Fibroblast of lung (primary cell): Measurements from ENCODE around the gene SEC24D.

Experiments
- EZH2 ChIP-seq: IDR thresholded peaks from 2 replicates; pipeline ENCODE4 v1.5.1; 2012; ENCODE audit warnings: low read length, control low read depth, mild to moderate bottlenecking; ENCODE audit errors: missing control alignments
- TF ChIP-seq, protein P1 (sequence below), 2 donors: IDR thresholded peaks in 1 of 2; conservative IDR thresholded peaks in 1 of 2; 1 replicate in 1 of 2; 2 replicates in 1 of 2; pipeline ENCODE4 v1.5.1; 2011 to 2012; ENCODE audit warnings: low read length in 2 of 2, control low read depth in 1 of 2, inconsistent platforms in 1 of 2, low read depth in 1 of 2, mild to moderate bottlenecking in 1 of 2

DNA sequence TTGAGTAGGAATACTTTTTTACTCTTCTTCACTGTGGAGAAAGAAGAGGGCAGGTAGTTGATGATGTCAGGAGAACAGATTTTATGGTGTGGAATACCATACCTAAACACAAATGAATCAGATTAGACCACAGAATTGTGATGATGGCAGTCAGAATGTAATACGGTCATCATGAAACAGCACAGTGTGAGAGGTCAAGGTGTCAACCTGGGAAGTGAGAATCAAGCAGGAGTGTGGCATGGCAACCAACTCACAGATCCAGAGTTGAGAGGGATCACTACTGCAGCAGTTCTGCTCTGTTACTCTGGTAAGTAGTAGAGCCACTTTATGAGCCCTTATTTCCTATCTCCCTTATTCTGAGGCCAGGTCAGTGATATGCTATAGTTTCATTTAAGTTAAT, 123.1 kb downstream of the SEC24D start:
- TF ChIP-seq, protein P1, sequence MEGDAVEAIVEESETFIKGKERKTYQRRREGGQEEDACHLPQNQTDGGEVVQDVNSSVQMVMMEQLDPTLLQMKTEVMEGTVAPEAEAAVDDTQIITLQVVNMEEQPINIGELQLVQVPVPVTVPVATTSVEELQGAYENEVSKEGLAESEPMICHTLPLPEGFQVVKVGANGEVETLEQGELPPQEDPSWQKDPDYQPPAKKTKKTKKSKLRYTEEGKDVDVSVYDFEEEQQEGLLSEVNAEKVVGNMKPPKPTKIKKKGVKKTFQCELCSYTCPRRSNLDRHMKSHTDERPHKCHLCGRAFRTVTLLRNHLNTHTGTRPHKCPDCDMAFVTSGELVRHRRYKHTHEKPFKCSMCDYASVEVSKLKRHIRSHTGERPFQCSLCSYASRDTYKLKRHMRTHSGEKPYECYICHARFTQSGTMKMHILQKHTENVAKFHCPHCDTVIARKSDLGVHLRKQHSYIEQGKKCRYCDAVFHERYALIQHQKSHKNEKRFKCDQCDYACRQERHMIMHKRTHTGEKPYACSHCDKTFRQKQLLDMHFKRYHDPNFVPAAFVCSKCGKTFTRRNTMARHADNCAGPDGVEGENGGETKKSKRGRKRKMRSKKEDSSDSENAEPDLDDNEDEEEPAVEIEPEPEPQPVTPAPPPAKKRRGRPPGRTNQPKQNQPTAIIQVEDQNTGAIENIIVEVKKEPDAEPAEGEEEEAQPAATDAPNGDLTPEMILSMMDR (conservative IDR thresholded peaks at IDR 0.05 in 1 of 2, IDR thresholded peaks at IDR 0.05 in 1 of 2; ENCODE audit: low read depth in 1 of 2, low read length in 2 of 2) = no peak
- no peak for TF ChIP-seq EZH2
